ENCODE results near the gene SH3BP5L.
"Not testable (repeated sequence)": the region's sequence is repeated elsewhere in the genome, so short reads cannot be mapped to it uniquely, and the experiment has no call there.

The SH3BP5L gene

DNA sequence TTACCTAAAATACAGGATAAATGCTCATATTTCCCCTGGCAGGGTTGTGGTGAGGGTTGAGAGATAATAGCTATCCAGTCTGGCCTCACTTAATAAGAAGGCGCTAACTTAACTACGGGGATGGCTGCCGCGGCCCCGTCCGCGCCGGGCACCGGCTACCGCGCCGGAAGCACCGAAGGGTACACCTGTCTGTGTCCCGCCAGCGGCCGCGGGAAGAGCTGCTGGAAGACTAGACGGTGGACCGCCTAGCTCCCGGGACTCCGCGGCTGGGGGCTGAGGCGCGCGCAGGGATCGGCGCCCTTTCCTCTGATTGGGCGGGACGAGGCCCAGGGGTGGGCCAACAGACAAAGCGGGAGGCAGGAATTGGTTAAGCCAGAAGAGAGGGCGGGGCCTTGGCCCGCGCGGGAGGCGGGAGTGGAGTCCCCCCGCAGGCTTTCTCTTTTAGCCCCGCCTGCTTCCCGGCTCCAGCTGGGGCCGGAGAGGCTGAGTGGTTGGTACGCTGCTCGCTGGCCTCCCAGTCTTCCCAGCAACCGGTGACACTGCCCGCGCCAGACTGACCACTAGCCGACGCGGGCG is 12.2 kb upstream of the SH3BP5L start, which contains the start of gene ZNF672:
TSS of gene ZNF672 (plus strand) at position 444 of the 576 bp plus-strand sequence. CDS start 9,051 bp downstream, outside the sequence.
- Histone ChIP-seq H3K9me3 (ENCODE audit: control insufficient read depth, low read depth, low read length) (no peaks in the 10 kb centered on the region), H3K4me1 (ENCODE audit: control insufficient read depth, low read depth, low read length) (no peaks in the 10 kb centered on the region), H3K36me3 (ENCODE audit: control insufficient read depth, low read depth, low read length) (no peaks in the 10 kb centered on the region), H3K4me3 (ENCODE audit: low read length) (peak within 1 kb of the TSS; percentile 86), H3K9ac (ENCODE audit: low read length) (peak within 1 kb of the TSS; percentile 81), H3K27ac (ENCODE audit: low read length) (peak within 1 kb of the TSS; percentile 66), H3K27me3 (ENCODE audit: control insufficient read depth, insufficient read depth, low read length) (peaks cover 12% of the 10 kb centered on the region)

- Histone ChIP-seq H3K27ac (ENCODE audit: low read length) (no peak overlapping the region), H3K36me3 (ENCODE audit: control insufficient read depth, low read depth, low read length) (no peaks in the 10 kb centered on the region), H3K9me3 (ENCODE audit: control insufficient read depth, low read depth, low read length) (no peaks in the 10 kb centered on the region), H3K27me3 (ENCODE audit: control insufficient read depth, insufficient read depth, low read length) (peaks cover 12% of the 10 kb centered on the region), H3K4me1 (ENCODE audit: control insufficient read depth, low read depth, low read length) (no peaks in the 10 kb centered on the region), H3K4me3 (ENCODE audit: low read length) (peak overlapping the region; percentile 86), H3K9ac (ENCODE audit: low read length) (peak overlapping the region; percentile 10)
Observed at GRCh38 chr1:248837045-248837780, 11.5 kb upstream of the SH3BP5L start.

DNA sequence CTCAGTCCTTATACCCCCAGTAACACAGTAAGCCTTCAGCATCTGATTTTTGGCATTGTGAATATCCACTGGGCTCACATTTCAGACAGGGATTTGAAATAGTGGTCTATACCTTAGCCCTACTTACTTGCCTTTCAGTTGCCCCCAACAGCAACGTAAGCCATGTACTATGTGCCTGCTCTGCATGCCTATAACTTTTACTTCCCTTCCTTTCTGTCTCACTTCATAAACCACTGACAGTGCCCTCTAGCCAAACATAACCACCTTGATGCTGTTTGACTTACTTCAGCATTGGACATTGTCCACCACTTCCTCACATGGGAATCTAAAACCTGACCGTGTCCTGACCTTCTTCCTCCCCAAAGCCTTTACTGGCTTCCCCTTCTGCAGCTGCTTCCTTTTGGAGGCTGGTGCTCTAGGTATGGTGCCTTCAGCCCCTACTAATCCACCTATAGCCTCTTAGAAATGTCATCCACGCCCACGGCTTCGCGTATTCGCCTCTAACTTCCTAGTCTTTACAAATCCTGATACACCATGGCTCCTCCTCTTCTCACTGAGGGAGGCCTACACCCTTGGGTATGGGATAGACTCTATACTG is 8.7 kb upstream of the SH3BP5L start:
- Histone ChIP-seq H3K27me3 (ENCODE audit: control insufficient read depth, insufficient read depth, low read length) (peaks cover 12% of the 10 kb centered on the region), H3K36me3 (ENCODE audit: control insufficient read depth, low read depth, low read length) (no peaks in the 10 kb centered on the region), H3K9ac (ENCODE audit: low read length) (no peak overlapping the region), H3K4me3 (ENCODE audit: low read length) (no peak overlapping the region), H3K9me3 (ENCODE audit: control insufficient read depth, low read depth, low read length) (no peaks in the 10 kb centered on the region), H3K4me1 (ENCODE audit: control insufficient read depth, low read depth, low read length) (no peaks in the 10 kb centered on the region), H3K27ac (ENCODE audit: low read length) (no peak overlapping the region)

DNA sequence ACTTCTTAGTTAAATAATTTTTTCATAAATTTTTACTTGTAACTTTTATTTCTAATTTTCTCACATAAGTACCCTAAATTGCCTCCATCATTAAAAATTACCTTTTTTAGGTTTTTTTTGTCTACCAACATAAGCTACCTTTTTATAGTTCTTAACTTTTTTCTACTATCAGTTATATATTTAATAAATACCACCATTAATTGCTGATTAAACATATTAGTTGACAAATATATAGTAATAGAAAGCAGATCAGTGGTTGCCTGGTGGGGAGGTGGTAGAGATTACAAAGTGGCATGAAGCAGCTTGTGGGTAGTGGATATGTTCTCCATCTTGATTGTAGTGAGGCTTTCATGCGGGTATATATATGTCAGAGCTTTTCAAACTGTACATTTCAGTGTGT is 6.1 kb upstream of the SH3BP5L start:
- Histone ChIP-seq H3K9ac (ENCODE audit: low read length) (no peak overlapping the region), H3K27me3 (ENCODE audit: control insufficient read depth, insufficient read depth, low read length) (peaks cover 12% of the 10 kb centered on the region), H3K27ac (ENCODE audit: low read length) (no peak overlapping the region), H3K4me3 (ENCODE audit: low read length) (no peak overlapping the region), H3K36me3 (ENCODE audit: control insufficient read depth, low read depth, low read length) (no peaks in the 10 kb centered on the region), H3K9me3 (ENCODE audit: control insufficient read depth, low read depth, low read length) (no peaks in the 10 kb centered on the region), H3K4me1 (ENCODE audit: control insufficient read depth, low read depth, low read length) (no peaks in the 10 kb centered on the region)

DNA sequence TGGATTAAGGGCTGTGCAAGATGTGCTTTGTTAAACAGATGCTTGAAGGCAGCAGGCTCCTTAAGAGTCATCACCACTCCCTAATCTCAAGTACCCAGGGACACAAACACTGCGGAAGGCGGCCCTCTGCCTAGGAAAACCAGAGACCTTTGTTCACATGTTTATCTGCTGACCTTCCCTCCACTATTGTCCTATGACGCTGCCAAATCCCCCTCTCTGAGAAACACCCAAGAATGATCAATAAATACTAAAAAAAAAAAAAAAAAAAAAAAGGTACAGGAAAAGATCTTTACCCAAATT is 5.0 kb upstream of the SH3BP5L start:
- H3K9me3 ChIP-seq (ENCODE audit: control insufficient read depth, low read depth, low read length); H3K9ac ChIP-seq (ENCODE audit: low read length); H3K27ac ChIP-seq (ENCODE audit: low read length); H3K4me1 ChIP-seq (ENCODE audit: control insufficient read depth, low read depth, low read length); H3K27me3 ChIP-seq (ENCODE audit: control insufficient read depth, insufficient read depth, low read length); H3K4me3 ChIP-seq (ENCODE audit: low read length); H3K36me3 ChIP-seq (ENCODE audit: control insufficient read depth, low read depth, low read length): not testable (repeated sequence)

DNA sequence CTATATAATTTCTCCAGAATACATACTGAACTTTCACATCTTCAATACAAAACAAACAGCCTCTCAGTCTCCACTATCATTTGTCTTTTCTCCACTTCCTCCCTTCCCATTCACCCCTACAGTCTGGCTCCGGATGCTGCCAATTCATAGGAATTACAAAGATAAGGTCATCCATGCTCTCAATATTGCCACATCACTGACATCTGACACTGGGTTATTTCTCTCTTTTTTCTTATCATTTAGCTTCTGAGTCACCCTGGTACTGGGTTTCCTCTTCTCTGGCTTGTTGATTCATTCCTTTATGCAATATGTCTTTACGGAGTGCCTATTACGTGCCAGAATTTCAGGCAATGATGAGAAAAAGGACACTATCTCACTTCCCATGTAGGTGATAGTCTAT is 3.1 kb upstream of the SH3BP5L start:
- Histone ChIP-seq H3K27me3 (ENCODE audit: control insufficient read depth, insufficient read depth, low read length) (peaks cover under 1% of the 10 kb centered on the region), H3K9ac (ENCODE audit: low read length) (no peak overlapping the region), H3K36me3 (ENCODE audit: control insufficient read depth, low read depth, low read length) (peaks cover 7% of the 10 kb centered on the region), H3K9me3 (ENCODE audit: control insufficient read depth, low read depth, low read length) (no peaks in the 10 kb centered on the region), H3K27ac (ENCODE audit: low read length) (no peak overlapping the region), H3K4me1 (ENCODE audit: control insufficient read depth, low read depth, low read length) (no peaks in the 10 kb centered on the region), H3K4me3 (ENCODE audit: low read length) (no peak overlapping the region)

DNA sequence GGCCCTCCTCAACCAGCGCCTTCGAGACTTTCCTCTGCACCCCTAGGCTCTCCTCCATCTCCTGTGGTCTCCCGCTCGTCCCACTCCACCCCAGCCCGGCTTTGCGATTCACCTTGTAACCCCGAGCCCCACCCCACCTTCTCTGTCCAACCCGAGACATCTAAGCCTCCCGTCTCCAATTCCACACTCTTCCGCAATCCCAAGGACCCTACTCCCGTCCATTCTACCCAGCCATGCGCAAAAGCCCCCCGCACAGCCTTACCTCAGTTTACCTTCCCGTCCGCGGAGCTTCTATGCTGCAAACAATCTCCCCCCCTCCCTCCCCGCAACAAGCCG is 174 bp downstream of the SH3BP5L start:
- Histone ChIP-seq H3K4me3 (ENCODE audit: low read length) (peak overlapping the region; percentile 89), H3K36me3 (ENCODE audit: control insufficient read depth, low read depth, low read length) (peaks cover 12% of the 10 kb centered on the region), H3K4me1 (ENCODE audit: control insufficient read depth, low read depth, low read length) (no peaks in the 10 kb centered on the region), H3K9me3 (ENCODE audit: control insufficient read depth, low read depth, low read length) (no peaks in the 10 kb centered on the region), H3K9ac (ENCODE audit: low read length) (peak overlapping the region; percentile 87), H3K27me3 (ENCODE audit: control insufficient read depth, insufficient read depth, low read length) (no peaks in the 10 kb centered on the region), H3K27ac (ENCODE audit: low read length) (peak overlapping the region; percentile 99)

DNA sequence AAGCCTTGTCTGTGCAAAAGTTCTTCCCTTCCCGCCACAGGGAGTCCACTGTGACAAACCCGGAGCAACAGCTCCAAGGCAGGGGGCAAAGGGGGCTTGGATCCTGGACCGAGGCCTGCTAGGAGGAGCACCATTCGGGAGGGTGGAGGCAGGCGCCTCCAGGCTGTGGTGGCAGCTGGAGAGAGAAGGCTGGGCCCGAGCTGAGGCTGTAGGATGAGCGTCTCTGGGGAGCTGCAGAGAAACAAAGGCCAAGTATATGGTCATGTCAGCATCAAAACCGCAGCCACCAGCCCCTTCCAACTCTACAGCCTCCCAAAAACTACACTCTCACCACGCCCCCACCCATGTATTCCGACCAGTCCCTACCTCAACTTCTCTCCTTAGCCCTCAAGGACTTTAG is 579 bp downstream of the SH3BP5L start:
- H3K36me3 ChIP-seq (ENCODE audit: control insufficient read depth, low read depth, low read length): peaks cover 12% of the 10 kb centered on the region
- H3K27ac ChIP-seq (ENCODE audit: low read length): peak overlapping the region; percentile 99
- H3K9ac ChIP-seq (ENCODE audit: low read length): peak overlapping the region; percentile 87
- H3K4me1 ChIP-seq (ENCODE audit: control insufficient read depth, low read depth, low read length): no peaks in the 10 kb centered on the region
- no peaks in the 10 kb centered on the region for H3K27me3 ChIP-seq (ENCODE audit: control insufficient read depth, insufficient read depth, low read length)
- H3K9me3 ChIP-seq (ENCODE audit: control insufficient read depth, low read depth, low read length): no peaks in the 10 kb centered on the region
- peak overlapping the region; percentile 89 for H3K4me3 ChIP-seq (ENCODE audit: low read length)

DNA sequence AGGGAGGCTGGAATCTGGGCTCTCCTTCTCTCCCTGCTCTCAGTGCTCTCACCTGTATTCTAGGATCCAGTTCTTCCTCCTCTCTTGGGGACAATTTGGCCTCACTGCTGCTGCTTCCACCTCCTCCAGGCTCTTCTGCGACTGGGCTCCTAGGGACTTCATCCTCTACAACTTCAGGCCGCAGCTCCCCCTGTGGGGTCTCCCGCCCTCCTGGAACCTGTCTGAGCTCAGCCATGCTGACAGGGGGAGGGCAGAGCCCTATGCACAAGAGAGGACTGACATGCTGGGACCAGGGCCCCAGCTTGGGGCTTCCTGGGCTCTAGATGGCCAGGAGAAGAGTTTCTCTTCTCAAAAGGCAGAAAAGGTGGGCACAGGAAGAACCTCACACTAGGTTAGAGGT is 1.0 kb downstream of the SH3BP5L start:
- Histone ChIP-seq H3K9me3 (ENCODE audit: control insufficient read depth, low read depth, low read length) (no peaks in the 10 kb centered on the region), H3K27ac (ENCODE audit: low read length) (no peak overlapping the region), H3K9ac (ENCODE audit: low read length) (no peak overlapping the region), H3K4me1 (ENCODE audit: control insufficient read depth, low read depth, low read length) (no peaks in the 10 kb centered on the region), H3K4me3 (ENCODE audit: low read length) (peak overlapping the region; percentile 89), H3K27me3 (ENCODE audit: control insufficient read depth, insufficient read depth, low read length) (no peaks in the 10 kb centered on the region), H3K36me3 (ENCODE audit: control insufficient read depth, low read depth, low read length) (peaks cover 12% of the 10 kb centered on the region)

DNA sequence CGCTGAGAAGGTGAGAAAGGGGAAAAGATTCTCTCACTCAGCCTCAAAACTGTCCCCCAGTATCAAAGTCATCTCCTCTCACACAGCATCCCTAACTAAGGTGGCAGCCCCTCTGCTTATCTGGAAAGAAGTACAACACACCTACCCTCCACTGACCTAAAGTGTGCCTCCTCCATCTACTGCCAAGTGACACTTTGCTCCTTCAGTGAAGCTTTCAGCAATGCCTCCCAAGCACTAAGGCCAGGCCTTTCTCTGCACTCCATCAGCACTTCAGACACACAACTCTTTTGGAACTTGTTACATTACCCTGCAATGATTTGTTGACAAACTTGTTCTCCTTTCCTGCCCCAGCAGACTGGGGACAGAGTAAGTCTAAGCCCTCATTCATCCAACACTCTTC is 1.4 kb downstream of the SH3BP5L start:
- Histone ChIP-seq H3K4me3 (ENCODE audit: low read length) (no peak overlapping the region), H3K9ac (ENCODE audit: low read length) (no peak overlapping the region), H3K27me3 (ENCODE audit: control insufficient read depth, insufficient read depth, low read length) (no peaks in the 10 kb centered on the region), H3K27ac (ENCODE audit: low read length) (no peak overlapping the region), H3K4me1 (ENCODE audit: control insufficient read depth, low read depth, low read length) (no peaks in the 10 kb centered on the region), H3K36me3 (ENCODE audit: control insufficient read depth, low read depth, low read length) (peaks cover 12% of the 10 kb centered on the region), H3K9me3 (ENCODE audit: control insufficient read depth, low read depth, low read length) (no peaks in the 10 kb centered on the region)

GRCh38 chr1:248823517-248824001 is 2.2 kb downstream of the SH3BP5L start:
- no peak overlapping the region for H3K4me3 ChIP-seq (ENCODE audit: low read length)
- H3K4me1 ChIP-seq (ENCODE audit: control insufficient read depth, low read depth, low read length): no peaks in the 10 kb centered on the region
- H3K36me3 ChIP-seq (ENCODE audit: control insufficient read depth, low read depth, low read length): peaks cover 12% of the 10 kb centered on the region

More at GRCh38 chr1:248823517-248824001, 2.2 kb downstream of the SH3BP5L start:
- H3K27ac ChIP-seq (ENCODE audit: low read length): no peak overlapping the region
- no peaks in the 10 kb centered on the region for H3K9me3 ChIP-seq (ENCODE audit: control insufficient read depth, low read depth, low read length)
- H3K9ac ChIP-seq (ENCODE audit: low read length): no peak overlapping the region
- H3K27me3 ChIP-seq (ENCODE audit: control insufficient read depth, insufficient read depth, low read length): no peaks in the 10 kb centered on the region

Measured in iPS-18a (cell line).